ENCODE measurements around the gene SALL4. TPM values are rescaled to one million over a fixed set of nuclear protein-coding genes. Genes with fewer than 3 reads are reported as not detected.
"Not testable (repeated sequence)": the region's sequence is repeated elsewhere in the genome, so short reads cannot be mapped to it uniquely, and the experiment has no call there.

SALL4 gene
- total RNA-seq, 1 donor from 2014 or later = 0.52 TPM

GRCh38 chr20:51740308-51740707 lies 62.0 kb downstream of the SALL4 start:
- not testable (repeated sequence) for H3K4me1 ChIP-seq (ENCODE audit: control insufficient read depth in 3 of 3, insufficient read depth in 3 of 3, low read length in 3 of 3); H3K4me3 ChIP-seq (ENCODE audit: low read length in 3 of 3); H3K27me3 ChIP-seq (ENCODE audit: control insufficient read depth in 3 of 3, insufficient read depth in 3 of 3, low read length in 3 of 3); H3K9me3 ChIP-seq (ENCODE audit: control insufficient read depth in 3 of 3, low read length in 3 of 3); H3K9ac ChIP-seq (ENCODE audit: low read depth in 1 of 3, low read length in 3 of 3); H3K36me3 ChIP-seq (ENCODE audit: control insufficient read depth in 3 of 3, insufficient read depth in 3 of 3, low read length in 3 of 3); H3K27ac ChIP-seq (ENCODE audit: low read depth, low read length)

GRCh38 chr20:51739722-51740249 lies 62.5 kb downstream of the SALL4 start:
- no peaks in the 10 kb centered on the region for H3K27me3 ChIP-seq (ENCODE audit: control insufficient read depth in 3 of 3, insufficient read depth in 3 of 3, low read length in 3 of 3)

GRCh38 chr20:51738877-51739447 lies 63.4 kb downstream of the SALL4 start:
- Histone ChIP-seq H3K27ac (ENCODE audit: low read depth, low read length) (no peak overlapping the region), H3K27me3 (ENCODE audit: control insufficient read depth in 3 of 3, insufficient read depth in 3 of 3, low read length in 3 of 3) (no peaks in the 10 kb centered on the region), H3K4me1 (ENCODE audit: control insufficient read depth in 3 of 3, insufficient read depth in 3 of 3, low read length in 3 of 3) (peaks cover 0 to 7% (median 6%) of the 10 kb centered on the region in 3 donors), H3K36me3 (ENCODE audit: control insufficient read depth in 3 of 3, insufficient read depth in 3 of 3, low read length in 3 of 3) (no peaks in the 10 kb centered on the region), H3K4me3 (ENCODE audit: low read length in 3 of 3) (no peak overlapping the region), H3K9ac (ENCODE audit: low read depth in 1 of 3, low read length in 3 of 3) (no peak overlapping the region), H3K9me3 (ENCODE audit: control insufficient read depth in 3 of 3, low read length in 3 of 3) (no peaks in the 10 kb centered on the region)

More at GRCh38 chr20:51739722-51740249, 62.5 kb downstream of the SALL4 start:
- H3K9me3 ChIP-seq (ENCODE audit: control insufficient read depth in 3 of 3, low read length in 3 of 3) = no peaks in the 10 kb centered on the region
- no peak overlapping the region for H3K9ac ChIP-seq (ENCODE audit: low read depth in 1 of 3, low read length in 3 of 3)
- H3K4me3 ChIP-seq (ENCODE audit: low read length in 3 of 3) = no peak overlapping the region
- no peaks in the 10 kb centered on the region for H3K36me3 ChIP-seq (ENCODE audit: control insufficient read depth in 3 of 3, insufficient read depth in 3 of 3, low read length in 3 of 3)
- H3K27ac ChIP-seq (ENCODE audit: low read depth, low read length) = no peak overlapping the region
- H3K4me1 ChIP-seq (ENCODE audit: control insufficient read depth in 3 of 3, insufficient read depth in 3 of 3, low read length in 3 of 3) = peaks cover 0 to 7% (median 6%) of the 10 kb centered on the region in 3 donors

- not testable (repeated sequence) for H3K27me3 ChIP-seq (ENCODE audit: control insufficient read depth in 3 of 3, insufficient read depth in 3 of 3, low read length in 3 of 3); H3K4me1 ChIP-seq (ENCODE audit: control insufficient read depth in 3 of 3, insufficient read depth in 3 of 3, low read length in 3 of 3); H3K4me3 ChIP-seq (ENCODE audit: low read length in 3 of 3); H3K9me3 ChIP-seq (ENCODE audit: control insufficient read depth in 3 of 3, low read length in 3 of 3); H3K9ac ChIP-seq (ENCODE audit: low read depth in 1 of 3, low read length in 3 of 3); H3K27ac ChIP-seq (ENCODE audit: low read depth, low read length); H3K36me3 ChIP-seq (ENCODE audit: control insufficient read depth in 3 of 3, insufficient read depth in 3 of 3, low read length in 3 of 3)
These were observed 64.1 kb downstream of the SALL4 start for GRCh38 chr20:51738261-51738660.

- H3K9me3 ChIP-seq (ENCODE audit: control insufficient read depth in 3 of 3, low read length in 3 of 3) = no peaks in the 10 kb centered on the region
These were observed 65.4 kb downstream of the SALL4 start for GRCh38 chr20:51736947-51737346.

DNA sequence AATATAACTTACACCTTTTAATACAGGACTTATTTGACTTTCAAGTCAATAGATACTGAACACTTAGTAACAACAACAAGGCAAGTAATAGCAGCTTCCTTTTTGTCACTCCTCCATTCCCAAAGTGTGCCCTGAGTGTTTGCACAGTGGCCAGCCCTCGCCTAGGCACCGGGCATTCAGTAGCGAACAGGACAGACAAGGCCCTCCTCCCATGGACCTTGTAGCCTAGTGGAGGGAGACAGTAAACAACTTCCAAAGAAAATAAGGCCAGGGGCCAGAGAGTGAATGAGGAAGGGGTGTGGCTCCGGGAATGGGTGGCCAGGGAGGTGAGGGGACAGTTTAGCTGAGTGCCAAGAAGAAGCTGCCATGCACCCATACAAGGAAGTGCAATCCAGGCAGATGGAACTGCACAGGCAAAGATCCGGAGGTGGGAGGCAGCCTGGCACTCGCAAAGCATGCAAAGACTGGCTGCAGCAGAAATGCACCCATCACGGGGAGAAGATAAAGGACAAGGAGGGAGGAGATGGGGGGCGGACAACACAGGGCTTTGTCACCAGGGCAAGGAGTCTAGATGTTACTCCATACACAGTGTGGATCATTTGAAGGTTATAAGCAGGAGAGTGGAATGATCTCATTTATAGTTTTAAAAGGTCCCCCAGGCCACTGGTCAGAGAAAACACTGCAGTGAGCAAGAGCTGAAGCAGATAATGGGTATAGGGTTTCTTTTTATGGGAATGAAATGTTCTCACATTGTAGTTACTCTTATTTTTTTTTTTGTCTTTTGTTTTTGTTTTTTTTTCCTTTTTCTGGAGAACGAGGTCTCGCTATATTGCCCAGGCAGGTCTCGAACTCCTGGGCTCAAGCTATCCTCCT lies 66.4 kb downstream of the SALL4 start:
- Histone ChIP-seq H3K9ac (ENCODE audit: low read depth in 1 of 3, low read length in 3 of 3) (no peak overlapping the region), H3K9me3 (ENCODE audit: control insufficient read depth in 3 of 3, low read length in 3 of 3) (no peaks in the 10 kb centered on the region), H3K27me3 (ENCODE audit: control insufficient read depth in 3 of 3, insufficient read depth in 3 of 3, low read length in 3 of 3) (no peaks in the 10 kb centered on the region), H3K27ac (ENCODE audit: low read depth, low read length) (no peak overlapping the region), H3K4me3 (ENCODE audit: low read length in 3 of 3) (no peak overlapping the region), H3K4me1 (ENCODE audit: control insufficient read depth in 3 of 3, insufficient read depth in 3 of 3, low read length in 3 of 3) (peaks cover 15 to 19% (median 17%) of the 10 kb centered on the region in 3 donors), H3K36me3 (ENCODE audit: control insufficient read depth in 3 of 3, insufficient read depth in 3 of 3, low read length in 3 of 3) (no peaks in the 10 kb centered on the region)

More at GRCh38 chr20:51736947-51737346, 65.4 kb downstream of the SALL4 start:
- Histone ChIP-seq H3K27ac (ENCODE audit: low read depth, low read length) (no peak overlapping the region), H3K4me3 (ENCODE audit: low read length in 3 of 3) (no peak overlapping the region), H3K9ac (ENCODE audit: low read depth in 1 of 3, low read length in 3 of 3) (no peak overlapping the region), H3K36me3 (ENCODE audit: control insufficient read depth in 3 of 3, insufficient read depth in 3 of 3, low read length in 3 of 3) (no peaks in the 10 kb centered on the region), H3K27me3 (ENCODE audit: control insufficient read depth in 3 of 3, insufficient read depth in 3 of 3, low read length in 3 of 3) (no peaks in the 10 kb centered on the region), H3K4me1 (ENCODE audit: control insufficient read depth in 3 of 3, insufficient read depth in 3 of 3, low read length in 3 of 3) (peaks cover 10 to 12% (median 12%) of the 10 kb centered on the region in 3 donors)

DNA sequence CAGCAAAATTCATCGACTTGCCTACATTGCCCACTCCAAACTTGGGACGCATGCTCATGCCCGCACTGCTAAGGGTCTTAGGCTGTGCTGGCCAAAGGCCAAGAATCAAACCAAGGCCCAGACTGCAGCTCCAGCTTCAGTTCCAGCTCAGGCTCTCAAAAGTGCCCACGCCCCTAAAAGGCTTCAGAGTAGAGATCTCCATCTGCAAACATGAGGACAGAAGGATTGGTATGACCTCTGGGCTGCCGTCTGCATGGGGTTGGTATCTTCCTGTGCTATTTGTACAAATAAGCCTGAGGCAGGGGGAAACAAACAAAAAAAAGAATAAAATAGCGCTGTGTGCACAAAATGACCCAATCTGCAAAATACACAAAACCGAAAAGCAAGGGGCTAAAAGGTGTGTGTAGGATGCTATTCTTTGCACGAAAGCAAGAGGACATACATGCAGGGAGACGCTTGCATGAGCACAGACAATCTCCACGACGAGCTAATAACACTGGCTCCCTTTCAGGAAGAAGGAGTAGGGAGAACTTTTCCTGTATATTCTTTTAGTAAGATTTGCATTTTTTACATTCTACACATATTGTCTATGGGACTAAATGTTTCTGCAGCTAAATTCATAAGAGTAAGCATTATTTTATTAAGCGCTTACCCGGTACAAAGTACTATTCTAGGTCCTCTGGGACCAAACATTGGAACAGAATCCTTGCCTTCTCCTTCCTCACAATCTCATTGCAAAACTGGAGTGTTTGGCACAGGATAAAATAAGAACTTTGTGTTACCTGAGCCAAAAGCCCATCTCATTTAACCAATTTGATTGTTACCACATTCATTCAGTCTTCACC lies 67.2 kb downstream of the SALL4 start:
- peaks cover 15 to 19% (median 17%) of the 10 kb centered on the region in 3 donors for H3K4me1 ChIP-seq (ENCODE audit: control insufficient read depth in 3 of 3, insufficient read depth in 3 of 3, low read length in 3 of 3)
- H3K27ac ChIP-seq (ENCODE audit: low read depth, low read length) = no peak overlapping the region
- H3K4me3 ChIP-seq (ENCODE audit: low read length in 3 of 3) = no peak overlapping the region

DNA sequence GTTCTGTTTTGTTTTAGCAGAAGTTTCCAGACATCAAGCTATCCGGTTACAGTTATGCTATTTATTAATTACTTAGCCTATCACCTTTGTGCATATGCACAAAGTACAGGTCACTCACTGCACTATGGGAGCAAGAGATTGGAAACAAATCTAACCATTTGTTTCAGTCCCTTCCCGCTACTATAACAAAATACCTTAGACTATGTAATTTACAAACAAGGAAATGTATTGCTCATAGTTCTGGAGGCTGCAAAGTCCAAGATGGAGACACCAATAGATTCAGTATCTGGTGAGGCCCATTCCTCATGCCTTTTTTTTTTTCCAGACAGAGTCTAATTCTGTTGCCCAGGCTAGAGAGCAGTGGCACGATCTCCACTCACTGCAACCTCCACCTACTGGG lies 69.3 kb downstream of the SALL4 start:
- no peaks in the 10 kb centered on the region for H3K27me3 ChIP-seq (ENCODE audit: control insufficient read depth in 3 of 3, insufficient read depth in 3 of 3, low read length in 3 of 3)
- H3K27ac ChIP-seq (ENCODE audit: low read depth, low read length) = no peak overlapping the region

More for the DNA sequence above, 67.2 kb downstream of the SALL4 start:
- Histone ChIP-seq H3K9me3 (ENCODE audit: control insufficient read depth in 3 of 3, low read length in 3 of 3) (no peaks in the 10 kb centered on the region), H3K9ac (ENCODE audit: low read depth in 1 of 3, low read length in 3 of 3) (no peak overlapping the region), H3K36me3 (ENCODE audit: control insufficient read depth in 3 of 3, insufficient read depth in 3 of 3, low read length in 3 of 3) (no peaks in the 10 kb centered on the region), H3K27me3 (ENCODE audit: control insufficient read depth in 3 of 3, insufficient read depth in 3 of 3, low read length in 3 of 3) (no peaks in the 10 kb centered on the region)

More for the DNA sequence above, 69.3 kb downstream of the SALL4 start:
- Histone ChIP-seq H3K9me3 (ENCODE audit: control insufficient read depth in 3 of 3, low read length in 3 of 3) (no peaks in the 10 kb centered on the region), H3K9ac (ENCODE audit: low read depth in 1 of 3, low read length in 3 of 3) (no peak overlapping the region), H3K4me3 (ENCODE audit: low read length in 3 of 3) (no peak overlapping the region), H3K36me3 (ENCODE audit: control insufficient read depth in 3 of 3, insufficient read depth in 3 of 3, low read length in 3 of 3) (peaks cover under 1% of the 10 kb centered on the region in 3 donors), H3K4me1 (ENCODE audit: control insufficient read depth in 3 of 3, insufficient read depth in 3 of 3, low read length in 3 of 3) (peaks cover 15 to 19% (median 17%) of the 10 kb centered on the region in 3 donors)

Data from skeletal muscle tissue (tissue), 4 donors.